PFSK-1 (cell line): ENCODE measurements around the gene ZNF70.

ENCODE experiments used
- POLR2AphosphoS5 ChIP-seq: IDR thresholded peaks from 2 replicates; pipeline ENCODE4 v1.6.1; 2012; ENCODE audit warnings: low read depth, mild to moderate bottlenecking, control low read depth, low read length, moderate library complexity
- REST ChIP-seq, 2 experiments: IDR thresholded peaks; 2 replicates each; pipeline versions ENCODE4 v1.6.1 to v1.8.0; 2011 to 2012; ENCODE audit warnings: low read depth in 2 of 2, low read length in 2 of 2, control low read depth in 1 of 2, inconsistent platforms in 1 of 2, mild to moderate bottlenecking in 1 of 2, moderate library complexity in 1 of 2; ENCODE audit not compliant: insufficient read depth in 1 of 2
- TAF1 ChIP-seq: IDR thresholded peaks from 2 replicates; pipeline ENCODE4 v1.6.1; 2012; ENCODE audit warnings: low read length, control low read depth, borderline replicate concordance; ENCODE audit not compliant: insufficient read depth

- TF ChIP-seq POLR2AphosphoS5 (no peak), REST (IDR thresholded peaks at IDR 0.05; ENCODE audit: insufficient read depth in 1 of 2, low read depth in 2 of 2, low read length in 2 of 2) (no peak), TAF1 (no peak)
Observed at GRCh38 chr22:23779083-23779482, 28.2 kb upstream of the ZNF70 start.
